K562 (cell line): ENCODE results near the gene PRSS53. TPM values are rescaled to one million over a fixed set of nuclear protein-coding genes. Genes with fewer than 3 reads are reported as not detected.

Experiments
- ARID4B ChIP-seq: sonication (generic); formaldehyde crosslinking; IDR thresholded peaks from 2 replicates; pipeline ENCODE4 v1.8.0; 2022; ENCODE audit warnings: mild to moderate bottlenecking, missing genetic modification reagents
- BCOR ChIP-seq: fragments of 450-650 bp; IDR thresholded peaks from 2 replicates; pipeline ENCODE4 v1.6.1; 2016
- ERF ChIP-seq: fragments of 450-650 bp; formaldehyde crosslinking; IDR thresholded peaks from 2 replicates; pipeline ENCODE4 v1.4.0; 2020; ENCODE audit warnings: mild to moderate bottlenecking, mixed read lengths
- HDAC1 ChIP-seq, 2 experiments: fragments of 450-650 bp; IDR thresholded peaks; 2 replicates each; pipeline ENCODE4 v1.6.1; 2016 to 2017; ENCODE audit warnings: inconsistent platforms in 1 of 2, mild to moderate bottlenecking in 1 of 2, moderate library complexity in 1 of 2
- KLF13 ChIP-seq: fragments of 450-650 bp; IDR thresholded peaks from 2 replicates; pipeline ENCODE4 v1.6.1; 2016; ENCODE audit warnings: missing genetic modification characterization, low read depth, mild to moderate bottlenecking, missing compliant biosample characterization, moderate library complexity, borderline replicate concordance
- NR3C1 ChIP-seq: sonication (generic); formaldehyde crosslinking; IDR thresholded peaks from 2 replicates; pipeline ENCODE4 v1.8.1; 2022; ENCODE audit warnings: missing genetic modification reagents
- PCBP1 ChIP-seq: fragments of 200-400 bp; formaldehyde crosslinking; IDR thresholded peaks from 2 replicates; pipeline ENCODE4 v1.6.1; 2018; ENCODE audit warnings: mild to moderate bottlenecking, low read depth, low read length; ENCODE audit not compliant: poor library complexity, severe bottlenecking
- POLR2G ChIP-seq: fragments of 200-400 bp; formaldehyde crosslinking; IDR thresholded peaks from 2 replicates; pipeline ENCODE4 v1.6.1; 2017; ENCODE audit warnings: low read depth, mild to moderate bottlenecking, antibody characterized with exemption, low read length, moderate library complexity
- RB1 ChIP-seq: fragments of 450-650 bp; IDR thresholded peaks from 2 replicates; pipeline ENCODE4 v1.6.1; 2017; ENCODE audit warnings: low read depth, mild to moderate bottlenecking
- REST ChIP-seq, 2 experiments: fragments of 450-650 bp; formaldehyde crosslinking in 1 of 2; IDR thresholded peaks; 2 replicates each; pipeline versions ENCODE4 v1.4.0 to v1.6.1; 2014 to 2020; ENCODE audit warnings: mild to moderate bottlenecking in 2 of 2, borderline replicate concordance in 1 of 2, low read depth in 1 of 2
- TCF7 ChIP-seq: sonication (generic); IDR thresholded peaks from 2 replicates; pipeline ENCODE4 v1.6.1; 2016; ENCODE audit warnings: antibody characterized with exemption, borderline replicate concordance
- VEZF1 ChIP-seq: fragments of 200-800 bp; sonication (Bioruptor generic); IDR thresholded peaks from 2 replicates; pipeline ENCODE4 v1.6.1; 2017; ENCODE audit warnings: missing genetic modification characterization, missing compliant biosample characterization
- polyA plus RNA-seq, 8 experiments: library from polyadenylated mRNA; depleted of rRNA in 4 of 8; stranded (reverse) in 5 of 8; unstranded in 3 of 8; fragments of >200 nt; fragmentation: Nextera tagmentation in 2 of 8; fragmentation: Illumina TruSeq in 1 of 8; extraction: Ambion mirVana in 2 of 8; extraction: Trizol in 1 of 8; gene quantifications; 2 replicates each; pipeline versions ENCODE4 v1.2.1 to v1.2.3, GENCODE V29; 2011 to 2014; ENCODE audit warnings: inconsistent platforms in 1 of 8, missing spikeins in 1 of 8
- total RNA-seq, 7 experiments: library from RNA; depleted of rRNA in 6 of 7; stranded (reverse); fragments of >200 nt in 6 of 7; fragmentation: Illumina TruSeq in 2 of 7; extraction: Trizol in 2 of 7; gene quantifications; 2 replicates each; pipeline versions ENCODE4 v1.2.1 to v1.2.3, GENCODE V29; 2011 to 2021; ENCODE audit warnings: low replicate concordance in 1 of 7

The PRSS53 gene
- total and polyA plus RNA-seq, 9 of the 15 experiments (the other 6 are each of a cell fraction or from before 2014, with no cell fraction given), result 0.40 to 1.9 (median 0.78) TPM; not detected in 2

GRCh38 chr16:31073142-31073969 lies 15.4 kb downstream of the PRSS53 start (continued):
- TF ChIP-seq REST (IDR thresholded peaks at IDR 0.05; ENCODE audit: borderline replicate concordance) (0 out of 2 replicates have a peak, but pooled peaks have one; percentile 4), REST (CRISPR knock-in tag; IDR thresholded peaks at IDR 0.05; ENCODE audit: low read depth) (peak; percentile 86), HDAC1 (IDR thresholded peaks at IDR 0.05) (peak; percentile 28 to 39; a peak in 3 of 4 replicates), BCOR (peak; percentile 91), POLR2G (peak; percentile 85), ERF (peak; percentile 62; the same call in 1 of the 2 replicates), PCBP1 (peak; percentile 97), KLF13 (tag) (0 out of 2 replicates have a peak, but pooled peaks have one; percentile 9), TCF7 (0 out of 2 replicates have a peak, but pooled peaks have one; percentile 20), NR3C1 (CRISPR knock-in tag) (peak; percentile 61; the same call in 1 of the 2 replicates), RB1 (peak; percentile 82), ARID4B (peak; percentile 38; the same call in 1 of the 2 replicates), VEZF1 (CRISPR knock-in tag) (peak; percentile 83)
